NCI-H2196 treated with DMSO at 0.1 percent for 48 hours (cell line): Measurements from ENCODE around the gene KCNG3.
A peak's percentile ranks its signal among the peaks of the same experiment; 100 is the strongest.

Experiments
- DNase-seq: peaks from one replicate; lab custom pipeline; 2025; ENCODE audit not compliant: unreplicated experiment; lab: John Stamatoyannopoulos, UW

Gene KCNG3

GRCh38 chr2:42488297-42488696, 5.5 kb downstream of the KCNG3 start:
- no peak for DNase-seq

- no peak for DNase-seq
These were observed 7.5 kb downstream of the KCNG3 start for GRCh38 chr2:42486145-42486906.

GRCh38 chr2:42480402-42480801, 13.4 kb downstream of the KCNG3 start:
- DNase-seq, result no peak

GRCh38 chr2:42474765-42475454, 18.9 kb downstream of the KCNG3 start:
- peak; percentile 75 for DNase-seq

GRCh38 chr2:42470706-42471105, 23.1 kb downstream of the KCNG3 start:
- no peak for DNase-seq

- no peak for DNase-seq
These were observed 29.2 kb downstream of the KCNG3 start for GRCh38 chr2:42464631-42465030.

- no peak for DNase-seq
These were observed 30.2 kb downstream of the KCNG3 start for GRCh38 chr2:42463570-42463969.

- DNase-seq, result no peak
These were observed 34.5 kb downstream of the KCNG3 start for GRCh38 chr2:42459296-42459695.

- no peak for DNase-seq
These were observed 35.4 kb downstream of the KCNG3 start for GRCh38 chr2:42458396-42458795.

- DNase-seq, result no peak
These were observed 36.8 kb downstream of the KCNG3 start for GRCh38 chr2:42457011-42457410.

GRCh38 chr2:42456126-42456839, 37.5 kb downstream of the KCNG3 start:
- DNase-seq, result no peak

GRCh38 chr2:42452545-42452944, 41.2 kb downstream of the KCNG3 start:
- DNase-seq, result no peak

- DNase-seq, result no peak
These were observed 43.6 kb downstream of the KCNG3 start for GRCh38 chr2:42450136-42450535.

GRCh38 chr2:42449163-42450087, 44.4 kb downstream of the KCNG3 start:
- DNase-seq, result no peak

- DNase-seq, result no peak
These were observed 45.6 kb downstream of the KCNG3 start for GRCh38 chr2:42448163-42448562.

- no peak for DNase-seq
These were observed 47.1 kb downstream of the KCNG3 start for GRCh38 chr2:42446503-42447271.

GRCh38 chr2:42443718-42444399, 49.9 kb downstream of the KCNG3 start:
- no peak for DNase-seq

- DNase-seq, result no peak
These were observed 51.0 kb downstream of the KCNG3 start for GRCh38 chr2:42442774-42443173.

GRCh38 chr2:42438685-42439084, 55.1 kb downstream of the KCNG3 start:
- no peak for DNase-seq

GRCh38 chr2:42436370-42436769, 57.4 kb downstream of the KCNG3 start:
- no peak for DNase-seq
